Stromal cell of bone marrow (primary cell): ENCODE results near the gene KLHDC7B.

Source experiments
- DNase-seq: peaks from one replicate; pipeline ENCODE4 v3.0.0-alpha.2; 2012; ENCODE audit warnings: low read depth

Gene KLHDC7B

GRCh38 chr22:50595189-50595588, 49.5 kb downstream of the KLHDC7B start:
- DNase-seq: no peak

DNA sequence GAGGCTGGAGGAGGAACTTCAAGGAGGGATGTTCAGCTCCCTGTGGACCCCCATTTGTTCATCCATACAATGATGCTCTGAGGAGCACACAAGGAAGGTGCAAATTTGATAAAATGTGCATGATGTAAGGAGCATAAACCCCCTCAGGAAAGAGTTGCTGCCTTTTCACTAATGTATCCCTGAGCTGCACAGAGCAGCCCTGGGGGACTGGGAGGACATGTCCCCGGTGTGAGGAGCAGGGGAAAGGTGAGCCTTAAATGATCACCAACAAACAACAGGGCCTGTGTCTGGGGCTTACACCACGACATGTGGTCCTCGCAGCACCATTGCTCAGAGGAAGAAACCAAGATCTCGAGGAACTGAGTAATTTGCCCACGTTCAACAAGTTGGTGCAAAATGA, 51.4 kb downstream of the KLHDC7B start:
- no peak for DNase-seq

DNA sequence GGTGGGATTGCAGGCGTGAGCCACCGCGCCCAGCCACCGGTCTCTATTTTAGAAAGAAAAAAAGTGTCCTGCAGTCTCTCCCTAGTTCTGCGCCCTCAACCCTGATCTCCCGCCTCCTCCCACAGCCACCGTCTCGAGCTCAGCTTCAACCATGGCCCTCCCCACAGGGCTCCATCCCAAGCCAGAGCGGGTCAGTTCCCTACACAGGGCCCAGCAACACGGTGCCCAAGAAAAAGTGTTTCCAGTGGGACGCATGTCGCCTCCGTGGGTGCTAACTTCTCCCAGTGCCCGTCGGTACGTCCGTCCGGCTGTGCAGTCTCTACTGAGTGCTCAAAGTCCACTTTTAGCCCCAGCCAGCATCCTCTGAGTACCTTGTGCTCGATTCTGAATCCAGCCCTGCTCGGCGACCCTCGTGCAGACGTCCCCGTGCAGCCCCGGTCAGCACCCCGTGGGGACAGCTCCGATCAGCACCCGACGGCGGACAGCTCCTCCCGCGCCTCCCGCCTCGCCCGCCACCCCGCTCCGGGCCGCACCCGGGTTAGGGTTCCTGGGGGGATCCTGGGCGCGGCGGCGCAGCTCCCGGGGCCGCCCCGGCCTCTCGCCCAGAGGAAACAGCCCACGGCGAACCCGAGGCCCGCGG, 54.2 kb downstream of the KLHDC7B start:
- DNase-seq: no peak

GRCh38 chr22:50600538-50600937, 54.8 kb downstream of the KLHDC7B start, which contains the start of gene MAPK8IP2:
MAPK8IP2 (plus strand) TSS chr22:50600793; CDS start chr22:50600819, 26 bp downstream.
- no peak for DNase-seq
